HG02884 (cell line): ENCODE data around the gene CMTM7.
A peak's percentile ranks its signal among the peaks of the same experiment; 100 is the strongest.
"Not testable (repeated sequence)": the region's sequence is repeated elsewhere in the genome, so short reads cannot be mapped to it uniquely, and the experiment has no call there.

Experiments used
- ATAC-seq: cut with Tn5 transposase; IDR thresholded peaks from one replicate; pipeline ENCODE4 v1.9.1; 2021; ENCODE audit warnings: mild to moderate bottlenecking, moderate library complexity; ENCODE audit not compliant: unreplicated experiment

The CMTM7 gene

GRCh38 chr3:32456429-32457130 lies 64.9 kb downstream of the CMTM7 start:
- ATAC-seq: no peak

GRCh38 chr3:32457971-32458471 lies 66.4 kb downstream of the CMTM7 start:
- no peak for ATAC-seq

- no peak for ATAC-seq
These were observed 67.8 kb downstream of the CMTM7 start for GRCh38 chr3:32459450-32459849.

- ATAC-seq: peak; percentile 84
These were observed 68.5 kb downstream of the CMTM7 start for GRCh38 chr3:32460031-32460749.

GRCh38 chr3:32460817-32461496 lies 69.3 kb downstream of the CMTM7 start:
- not testable (repeated sequence) for ATAC-seq

DNA sequence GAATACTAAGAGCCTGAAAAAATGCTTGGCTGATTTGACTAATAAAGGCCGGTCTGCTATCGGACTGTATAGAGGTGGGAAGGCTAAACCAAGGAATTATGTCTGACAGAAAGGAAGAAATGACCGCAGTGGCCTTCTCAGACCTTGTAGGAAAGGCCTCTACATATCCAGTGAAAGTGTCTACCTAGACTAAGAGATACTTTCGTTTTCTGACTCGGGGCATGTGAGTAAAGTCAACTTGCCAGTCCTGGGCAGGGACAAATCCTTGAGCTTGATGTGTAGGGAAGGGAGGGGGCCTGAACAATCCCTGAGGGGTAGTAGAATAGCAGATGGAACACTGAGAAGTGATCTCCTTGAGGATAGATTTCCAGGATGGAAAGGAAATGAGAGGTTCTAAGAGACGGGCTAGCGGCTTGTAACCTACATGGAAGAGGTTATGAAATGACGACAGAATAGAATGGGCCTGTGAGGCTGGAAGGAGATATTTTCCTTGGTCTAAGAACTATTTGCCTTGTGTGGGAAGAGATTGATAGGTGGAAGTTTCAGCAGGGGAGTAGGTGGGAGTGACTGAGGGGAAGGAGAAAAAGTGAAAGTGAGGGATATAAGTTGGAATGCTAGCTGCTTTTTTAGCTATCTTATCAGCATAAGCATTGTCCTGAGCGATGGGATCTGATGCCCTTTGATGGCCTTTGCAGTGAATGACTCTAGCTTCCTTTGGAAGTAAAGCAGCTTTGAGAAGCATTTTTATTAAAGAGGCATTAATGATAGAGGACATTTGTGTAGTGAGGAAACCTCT lies 70.7 kb downstream of the CMTM7 start:
- ATAC-seq: not testable (repeated sequence)

DNA sequence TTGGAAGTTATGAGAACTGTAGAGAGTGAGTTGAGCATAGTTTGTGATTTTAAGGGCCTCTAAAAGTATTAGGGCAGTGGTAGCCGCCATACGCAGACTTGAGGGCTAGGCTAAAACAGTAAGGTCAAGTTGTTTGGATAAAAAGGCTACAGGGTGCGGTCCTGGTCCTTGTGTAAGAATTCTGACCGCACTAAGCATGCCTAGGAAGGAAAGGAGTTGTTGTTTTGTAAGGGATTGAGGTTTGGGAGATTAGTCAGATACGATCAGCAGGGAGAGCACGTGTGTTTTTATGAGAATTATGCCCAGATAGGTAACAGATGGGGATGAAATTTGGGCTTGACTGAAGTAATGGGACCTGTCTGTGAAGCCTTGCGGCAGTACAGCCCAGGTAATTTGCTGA lies 71.8 kb downstream of the CMTM7 start:
- ATAC-seq: not testable (repeated sequence)

GRCh38 chr3:32464726-32465125 lies 73.1 kb downstream of the CMTM7 start:
- ATAC-seq: not testable (repeated sequence)

DNA sequence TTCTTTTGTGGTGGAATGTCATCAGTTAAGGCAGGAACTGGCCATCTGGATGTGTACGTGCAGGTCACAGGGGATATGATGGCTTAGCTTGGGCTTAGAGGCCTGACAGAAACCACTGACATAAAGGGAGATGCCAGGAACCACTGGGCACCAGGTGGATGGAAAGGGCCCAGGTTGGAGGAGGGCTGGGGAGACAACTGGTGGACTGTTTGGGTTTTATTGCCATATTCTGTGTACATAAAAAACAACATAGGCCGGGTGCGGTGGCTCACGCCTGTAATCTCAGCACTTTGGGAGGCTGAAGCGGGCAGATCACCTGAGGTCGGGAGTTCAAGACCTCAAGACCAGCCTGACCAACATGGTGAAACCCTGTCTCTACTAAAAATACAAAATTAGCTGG lies 75.2 kb downstream of the CMTM7 start:
- ATAC-seq: not testable (repeated sequence)

DNA sequence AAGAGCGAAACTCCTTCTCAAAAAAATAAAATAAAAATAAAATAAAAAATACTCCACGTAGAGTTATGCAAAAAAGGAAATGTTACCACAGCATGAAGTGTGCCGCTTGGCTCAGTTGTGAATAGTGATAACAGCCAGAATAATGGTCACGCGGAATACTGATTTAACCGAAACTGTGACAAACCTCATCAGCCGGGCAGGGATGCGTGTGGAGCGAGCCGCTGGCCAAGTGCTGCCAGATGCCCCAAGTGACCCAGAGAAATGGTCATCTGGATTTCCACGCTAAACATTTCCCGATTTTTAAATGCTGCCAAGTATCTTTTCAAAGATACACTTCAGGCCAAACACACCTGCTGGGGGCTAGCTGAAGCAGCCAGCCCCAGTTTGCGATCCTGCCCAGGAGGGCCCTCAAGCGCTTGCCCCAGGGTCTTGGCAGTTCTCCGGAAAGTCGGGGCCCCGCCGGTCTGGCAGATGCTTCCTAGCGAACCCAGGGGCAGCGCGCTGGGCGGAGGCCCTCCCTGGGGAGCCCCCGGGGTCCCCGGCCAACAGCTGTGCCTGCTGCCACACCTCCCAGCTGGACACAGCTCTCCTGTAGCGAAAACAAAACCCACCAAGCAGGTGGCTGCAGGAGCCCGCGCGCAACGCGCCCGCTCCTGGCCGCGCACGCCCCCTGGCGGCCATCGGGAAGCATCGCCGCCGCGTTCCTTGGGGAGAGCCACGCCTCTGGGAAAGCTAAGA lies 75.8 kb downstream of the CMTM7 start:
- ATAC-seq: peak; percentile 50

DNA sequence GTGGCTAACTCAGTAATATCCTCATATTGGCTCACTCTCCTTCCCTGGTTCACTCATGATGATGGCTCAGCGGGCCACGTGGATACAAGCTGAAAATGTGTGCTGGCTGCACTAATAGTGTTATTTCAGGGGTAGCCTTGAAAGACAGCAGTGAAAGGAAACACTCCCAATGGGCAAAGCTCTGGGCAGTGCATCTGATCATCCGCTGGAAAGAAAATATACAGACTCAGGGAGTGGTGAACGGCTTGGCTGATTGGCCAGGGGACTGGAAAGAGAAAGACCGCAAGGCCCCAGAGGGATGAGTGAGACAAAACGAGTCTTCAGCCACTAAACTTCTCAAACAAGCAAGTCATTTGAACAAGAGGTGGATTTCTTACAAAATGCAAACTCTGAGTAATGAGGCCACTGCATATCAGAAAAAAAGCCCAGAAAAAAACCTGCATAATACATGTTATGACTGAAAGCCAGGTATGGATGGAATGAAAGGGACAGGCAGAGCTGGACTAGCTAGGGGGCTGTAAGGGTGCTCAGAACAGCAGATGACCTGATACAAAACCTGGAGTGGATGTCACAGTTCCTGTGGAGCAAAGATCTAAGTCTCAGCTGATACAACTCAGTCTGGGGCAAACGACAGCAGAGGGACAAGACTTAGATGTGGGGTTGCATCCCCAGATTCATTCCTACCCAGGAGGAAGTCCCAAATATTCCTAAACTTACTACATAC lies 77.7 kb downstream of the CMTM7 start:
- ATAC-seq: peak; percentile 30

- ATAC-seq: no peak
These were observed 78.7 kb downstream of the CMTM7 start for GRCh38 chr3:32470362-32470761.

GRCh38 chr3:32471246-32471645 lies 79.6 kb downstream of the CMTM7 start:
- no peak for ATAC-seq

- not testable (repeated sequence) for ATAC-seq
These were observed 80.5 kb downstream of the CMTM7 start for GRCh38 chr3:32472151-32472550.

DNA sequence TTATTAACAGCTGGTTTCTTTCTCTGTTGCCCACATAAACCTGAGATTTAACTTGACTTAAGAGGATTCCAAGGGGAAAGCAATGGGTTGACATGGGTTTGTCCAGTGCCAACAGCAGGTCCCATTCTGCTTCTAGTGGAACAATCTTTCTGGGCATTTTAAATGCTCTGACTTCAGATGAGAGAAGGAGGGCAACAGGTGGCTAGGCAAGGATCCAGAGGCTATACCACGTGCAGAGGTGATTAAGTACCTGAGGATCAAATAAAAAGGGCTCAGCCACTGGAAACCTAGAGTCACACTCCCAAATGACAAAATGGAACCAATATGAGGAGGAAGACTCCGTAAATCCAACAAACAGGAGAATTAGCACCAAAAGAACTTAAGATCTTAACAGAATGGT lies 82.5 kb downstream of the CMTM7 start:
- ATAC-seq: no peak

DNA sequence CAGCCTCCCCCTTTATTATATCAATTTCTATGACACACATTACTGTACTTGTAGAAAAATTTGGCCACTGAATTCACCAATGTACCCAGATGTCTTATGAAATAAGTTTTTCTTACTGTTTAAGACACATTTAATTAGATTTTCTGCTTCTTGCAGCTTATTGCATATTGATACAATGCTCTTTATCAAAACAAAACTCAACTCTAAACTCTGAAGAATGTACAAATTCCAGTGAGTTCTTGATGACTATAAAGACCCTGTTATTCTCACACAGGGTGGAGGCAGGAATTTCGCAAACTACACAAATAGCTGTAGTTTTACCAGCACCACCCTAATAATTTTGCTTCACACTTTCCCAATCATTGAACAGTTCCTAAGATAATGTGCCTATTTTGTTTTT lies 89.0 kb downstream of the CMTM7 start:
- no peak for ATAC-seq

- ATAC-seq: no peak
These were observed 90.4 kb downstream of the CMTM7 start for GRCh38 chr3:32481791-32482631.

DNA sequence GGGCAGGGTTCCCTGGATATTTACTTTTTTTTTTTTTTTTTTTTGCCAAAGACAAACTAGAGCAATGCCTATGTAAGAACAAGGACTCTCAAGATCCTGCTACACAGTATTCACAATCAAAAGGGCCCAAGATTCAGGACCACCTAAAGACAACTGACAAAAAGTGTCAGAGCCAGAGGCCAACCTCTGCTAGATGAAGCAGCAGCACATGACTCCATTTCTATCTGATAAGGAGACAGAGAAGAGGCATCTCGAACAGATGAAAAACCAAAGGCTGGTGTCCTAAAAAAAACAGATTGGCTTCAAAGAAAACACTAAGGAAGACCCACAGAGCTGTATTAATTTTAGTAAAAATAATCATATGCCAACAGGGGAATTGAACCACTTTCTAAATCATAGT lies 91.0 kb downstream of the CMTM7 start:
- no peak for ATAC-seq

DNA sequence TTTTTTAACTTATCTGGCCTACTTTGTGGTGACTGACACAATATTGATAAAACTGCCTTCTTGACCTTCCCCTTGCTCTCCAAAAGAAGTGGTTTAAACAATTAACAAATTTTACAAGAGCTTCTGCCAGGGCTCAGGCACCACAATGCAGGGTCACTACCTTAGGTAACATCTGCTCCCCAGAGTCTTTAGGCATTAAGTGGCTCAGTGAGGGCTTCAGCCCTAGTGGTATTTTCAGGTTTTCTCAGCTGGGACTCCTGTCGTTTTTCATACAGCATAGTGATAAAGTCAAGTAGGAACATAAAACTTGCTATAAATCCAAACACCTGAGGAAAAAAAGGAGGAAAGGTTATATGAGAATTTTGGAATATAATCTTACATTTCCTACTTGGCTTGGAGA lies 92.1 kb downstream of the CMTM7 start:
- no peak for ATAC-seq
